Kidney capillary endothelial cell (primary cell): Measurements from ENCODE around the gene ALG2.
A peak's percentile ranks its signal among the peaks of the same experiment; 100 is the strongest.

ENCODE experiments used
- DNase-seq: peaks from one replicate; pipeline ENCODE4 v3.0.0-alpha.2; 2018; ENCODE audit warnings: low spot score

The ALG2 gene

GRCh38 chr9:99192786-99193465 lies 28.8 kb downstream of the ALG2 start:
- DNase-seq, result no peak

- no peak for DNase-seq
These were observed 31.0 kb downstream of the ALG2 start for GRCh38 chr9:99190597-99191283.

GRCh38 chr9:99189887-99190596 lies 31.7 kb downstream of the ALG2 start:
- no peak for DNase-seq

- no peak for DNase-seq
These were observed 32.6 kb downstream of the ALG2 start for GRCh38 chr9:99189186-99189585.

- no peak for DNase-seq
These were observed 34.4 kb downstream of the ALG2 start for GRCh38 chr9:99187311-99187710.

- no peak for DNase-seq
These were observed 35.8 kb downstream of the ALG2 start for GRCh38 chr9:99185934-99186333.

GRCh38 chr9:99185348-99185632 lies 36.5 kb downstream of the ALG2 start:
- no peak for DNase-seq

GRCh38 chr9:99184475-99185347 lies 37.0 kb downstream of the ALG2 start:
- DNase-seq, result peak; percentile 97

- DNase-seq, result no peak
These were observed 37.6 kb downstream of the ALG2 start for GRCh38 chr9:99184110-99184474.

- no peak for DNase-seq
These were observed 38.1 kb downstream of the ALG2 start for GRCh38 chr9:99183616-99184015.

GRCh38 chr9:99182356-99182755 lies 39.4 kb downstream of the ALG2 start:
- no peak for DNase-seq

GRCh38 chr9:99181621-99182020 lies 40.1 kb downstream of the ALG2 start:
- DNase-seq, result no peak

GRCh38 chr9:99181206-99181605 lies 40.5 kb downstream of the ALG2 start:
- no peak for DNase-seq

- DNase-seq, result no peak
These were observed 41.1 kb downstream of the ALG2 start for GRCh38 chr9:99180662-99181061.

GRCh38 chr9:99180199-99180598 lies 41.5 kb downstream of the ALG2 start:
- no peak for DNase-seq

GRCh38 chr9:99178912-99179872 lies 42.5 kb downstream of the ALG2 start:
- DNase-seq, result no peak

GRCh38 chr9:99177576-99178366 lies 44.0 kb downstream of the ALG2 start:
- DNase-seq, result no peak

- DNase-seq, result no peak
These were observed 45.2 kb downstream of the ALG2 start for GRCh38 chr9:99176527-99177013.

GRCh38 chr9:99173570-99174504 lies 47.9 kb downstream of the ALG2 start:
- no peak for DNase-seq
